Measurements from ENCODE around the gene THBD. TPM values are rescaled to one million over a fixed set of nuclear protein-coding genes. Genes with fewer than 3 reads are reported as not detected.

Gene THBD
- total and polyA plus RNA-seq, 9 of the 15 experiments (the other 6 are each of a cell fraction or from before 2014, with no cell fraction given): 0.07 to 0.49 (median 0.33) TPM

- Histone ChIP-seq H3K36me3 (ENCODE audit: control insufficient read depth, insufficient read depth, low read length) (no peaks in the 10 kb centered on the region), H3K79me2 (ENCODE audit: control insufficient read depth, insufficient read depth, low read length) (no peaks in the 10 kb centered on the region), H3K4me1 (replicated peaks in 1 of 2; ENCODE audit: control insufficient read depth in 2 of 2, insufficient read depth in 2 of 2, low read length in 2 of 2) (peaks cover 31 to 35% of the 10 kb centered on the region in 2 experiments), H3K4me3 (no peak overlapping the region), H2AFZ (ENCODE audit: low read depth, low read length) (peak overlapping the region; percentile 74), H4K20me1 (replicated peaks; ENCODE audit: control insufficient read depth, insufficient read depth, low read length) (no peaks in the 10 kb centered on the region), H3K9me3 (replicated peaks; ENCODE audit: control insufficient read depth, insufficient read depth, low read depth, low read length) (no peaks in the 10 kb centered on the region), H3K27ac (ENCODE audit: extremely low read depth, low read depth, low read length) (peak overlapping the region; percentile 45; the same call in 2 of the 3 replicates), H3K9me1 (ENCODE audit: control insufficient read depth, insufficient read depth, low read length) (no peaks in the 10 kb centered on the region), H3K4me2 (ENCODE audit: insufficient read depth, low read length) (peak overlapping the region; percentile 34; the same call in 1 of the 2 replicates), H3K9ac (ENCODE audit: insufficient read depth in 1 of 2, low read depth in 2 of 2, low read length in 2 of 2) (peak overlapping the region in 1 of 2 experiments; percentile 32; a peak in 2 of 4 replicates), H3K27me3 (ENCODE audit: control insufficient read depth in 2 of 2, insufficient read depth in 2 of 2, low read length in 2 of 2) (no peaks in the 10 kb centered on the region)
- peak; percentile 76 for ATAC-seq
- intact Hi-C loops (cut with micrococcal nuclease) (loop anchor here (5.0 kb wide), 1 partner anchor 40 kb away; no protein-coding TSS in a partner anchor), in situ Hi-C loops (cut with MboI) (no loop called here)
- peak; percentile 97 for FAIRE-seq
- BruUV-seq (replicated peaks): no TSS peak
- WGBS (ENCODE audit: insufficient coverage, low coverage, missing lambda C conversion rate): 0% methylated on average over 2 of the region's 2 CpGs
- peak; percentile 34 to 79 (median 52) for DNase-seq (ENCODE audit: extremely low read depth in 1 of 4, low spot score in 3 of 4)
- POLR2A ChIA-PET: interaction anchor here (0.7 kb wide), 1 partner anchor 20 kb away, joined by 3 read pairs; no protein-coding TSS in a partner anchor
- CTCF ChIA-PET (ENCODE audit: low intra/inter-chr PET ratio): no interaction called here
- TF ChIP-seq THRAP3 (IDR thresholded peaks at IDR 0.05; ENCODE audit: borderline replicate concordance) (no peak), RNF2 (IDR thresholded peaks at IDR 0.05) (0 out of 2 replicates have a peak, but pooled peaks have one; percentile 42), CHCHD3 (CRISPR knock-in tag; IDR thresholded peaks at IDR 0.05) (no peak), TOE1 (IDR thresholded peaks at IDR 0.05; ENCODE audit: borderline replicate concordance) (0 out of 2 replicates have a peak, but pooled peaks have one; percentile 23), TOE1 (CRISPR knock-in tag; IDR thresholded peaks at IDR 0.05; ENCODE audit: borderline replicate concordance, low read depth) (no peak), TRIM24 (IDR thresholded peaks at IDR 0.05) (peak in 1 of 2 experiments; percentile 23; a peak in 1 of 4 replicates), ZNF41 (CRISPR knock-in tag; conservative IDR thresholded peaks at IDR 0.05) (no peak), RBBP5 (IDR thresholded peaks at IDR 0.05; ENCODE audit: borderline replicate concordance, insufficient read depth, low read length, poor library complexity, severe bottlenecking) (no peak), ZNF318 (IDR thresholded peaks at IDR 0.05; ENCODE audit: borderline replicate concordance in 1 of 2, low read depth in 1 of 2) (no peak), ZNF347 (CRISPR knock-in tag; IDR thresholded peaks at IDR 0.05; ENCODE audit: low read depth) (no peak), NRF1 (conservative IDR thresholded peaks at IDR 0.05 in 1 of 2, IDR thresholded peaks at IDR 0.05 in 1 of 2) (no peak), GABPB1 (CRISPR knock-in tag; IDR thresholded peaks at IDR 0.05) (no peak), ILF3 (IDR thresholded peaks at IDR 0.05; ENCODE audit: borderline replicate concordance) (no peak), DPF2 (IDR thresholded peaks at IDR 0.05) (peak; percentile 72)
- TF ChIP-seq, protein P1, sequence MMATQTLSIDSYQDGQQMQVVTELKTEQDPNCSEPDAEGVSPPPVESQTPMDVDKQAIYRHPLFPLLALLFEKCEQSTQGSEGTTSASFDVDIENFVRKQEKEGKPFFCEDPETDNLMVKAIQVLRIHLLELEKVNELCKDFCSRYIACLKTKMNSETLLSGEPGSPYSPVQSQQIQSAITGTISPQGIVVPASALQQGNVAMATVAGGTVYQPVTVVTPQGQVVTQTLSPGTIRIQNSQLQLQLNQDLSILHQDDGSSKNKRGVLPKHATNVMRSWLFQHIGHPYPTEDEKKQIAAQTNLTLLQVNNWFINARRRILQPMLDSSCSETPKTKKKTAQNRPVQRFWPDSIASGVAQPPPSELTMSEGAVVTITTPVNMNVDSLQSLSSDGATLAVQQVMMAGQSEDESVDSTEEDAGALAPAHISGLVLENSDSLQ (IDR thresholded peaks at IDR 0.05): peak; percentile 57
Observed at GRCh38 chr20:23092384-23092756, 42.9 kb upstream of the THBD start.
